OCI-LY1 (cell line): ENCODE data around the gene UBE2S.
A peak's percentile ranks its signal among the peaks of the same experiment; 100 is the strongest.
"Not testable (repeated sequence)": the region's sequence is repeated elsewhere in the genome, so short reads cannot be mapped to it uniquely, and the experiment has no call there.

Source experiments
- H2AFZ ChIP-seq: fragments of 200-600 bp; sonication (generic), shearing (Covaris generic); 2 replicates; pipeline ENCODE4 v1.6.0; 2014; ENCODE audit warnings: antibody characterized with exemption, mild to moderate bottlenecking, low read length
- H3F3A ChIP-seq: fragments of 200-600 bp; sonication (generic), shearing (Covaris generic); 2 replicates; pipeline ENCODE4 v1.6.0; 2014; ENCODE audit warnings: mild to moderate bottlenecking, antibody characterized with exemption, low read length, moderate library complexity; ENCODE audit not compliant: insufficient read depth
- H3K27ac ChIP-seq: fragments of 200-600 bp; sonication (generic); 2 replicates; pipeline ENCODE4 v1.5.1; 2014; ENCODE audit warnings: low read length, mixed run types, mild to moderate bottlenecking, low read depth; ENCODE audit not compliant: poor library complexity, severe bottlenecking
- H3K27me3 ChIP-seq: fragments of 200-600 bp; sonication (generic); 2 replicates; pipeline ENCODE4 v1.6.0; 2014; ENCODE audit warnings: antibody characterized with exemption, mild to moderate bottlenecking, low read length, moderate library complexity; ENCODE audit not compliant: insufficient read depth
- H3K36me3 ChIP-seq: fragments of 200-600 bp; sonication (generic); 2 replicates; pipeline ENCODE4 v1.6.1; 2014; ENCODE audit warnings: mild to moderate bottlenecking, antibody characterized with exemption, low read length, moderate library complexity, mixed read lengths; ENCODE audit not compliant: insufficient read depth
- H3K4me1 ChIP-seq: fragments of 200-600 bp; sonication (generic); 2 replicates; pipeline ENCODE4 v1.5.1; 2014; ENCODE audit warnings: mild to moderate bottlenecking, low read length, moderate library complexity; ENCODE audit not compliant: insufficient read depth, severe bottlenecking
- H3K4me2 ChIP-seq: fragments of 200-600 bp; sonication (generic), shearing (Covaris generic); 2 replicates; pipeline ENCODE4 v1.6.1; 2014; ENCODE audit warnings: low read length
- H3K4me3 ChIP-seq: fragments of 200-600 bp; sonication (generic); 2 replicates; pipeline ENCODE4 v1.5.1; 2014; ENCODE audit warnings: low read length, low read depth, mild to moderate bottlenecking, mixed read lengths; ENCODE audit not compliant: poor library complexity, severe bottlenecking
- H3K79me2 ChIP-seq: fragments of 200-600 bp; shearing (Covaris generic); 2 replicates; pipeline ENCODE4 v1.6.1; 2016; ENCODE audit warnings: mixed run types, low read length, mixed read lengths; ENCODE audit not compliant: insufficient read depth
- H3K9ac ChIP-seq: fragments of 200-600 bp; sonication (generic), shearing (Covaris generic); 2 replicates; pipeline ENCODE4 v1.6.1; 2014; ENCODE audit warnings: mild to moderate bottlenecking, low read length, mixed read lengths
- H3K9me2 ChIP-seq: fragments of 200-600 bp; sonication (generic), shearing (Covaris generic); 2 replicates; pipeline ENCODE4 v1.6.1; 2014; ENCODE audit warnings: low read depth, mild to moderate bottlenecking, low read length, mixed read lengths
- H3K9me3 ChIP-seq: fragments of 200-600 bp; shearing (Covaris generic); 2 replicates; pipeline ENCODE4 v1.6.1; 2014; ENCODE audit warnings: low read length, mixed read lengths
- H4K20me1 ChIP-seq: fragments of 200-600 bp; sonication (generic), shearing (Covaris generic); 2 replicates; pipeline ENCODE4 v1.6.0; 2016; ENCODE audit warnings: mild to moderate bottlenecking, low read length; ENCODE audit not compliant: insufficient read depth
- CTCF ChIP-seq: fragments of 200-600 bp; sonication (generic), shearing (Covaris generic); IDR thresholded peaks from 2 replicates; pipeline ENCODE4 v1.5.1; 2017; ENCODE audit warnings: mild to moderate bottlenecking, antibody characterized with exemption, low read length, moderate library complexity, mixed read lengths
- EZH2 ChIP-seq: fragments of 200-600 bp; sonication (generic), shearing (Covaris generic); IDR thresholded peaks from 2 replicates; pipeline ENCODE4 v1.8.0; 2017; ENCODE audit warnings: borderline replicate concordance, mixed run types, mild to moderate bottlenecking, antibody characterized with exemption, low read length, moderate library complexity, mixed read lengths

The UBE2S gene

GRCh38 chr19:55451163-55451964, 43.8 kb upstream of the UBE2S start:
- H3K27ac ChIP-seq: no peak overlapping the region
- no peaks in the 10 kb centered on the region for H4K20me1 ChIP-seq
- no peaks in the 10 kb centered on the region for H3K9me3 ChIP-seq
- TF ChIP-seq CTCF (no peak), EZH2 (no peak)
- H3K27me3 ChIP-seq: no peaks in the 10 kb centered on the region; the same call in 1 of the 2 replicates
- H3K9me2 ChIP-seq: no peaks in the 10 kb centered on the region
- peaks cover 10% of the 10 kb centered on the region for H3K36me3 ChIP-seq
- no peak overlapping the region for H3K9ac ChIP-seq
- no peak overlapping the region for H2AFZ ChIP-seq
- peak overlapping the region; percentile 57 for H3K4me3 ChIP-seq
- peak overlapping the region; percentile 68 for H3K4me2 ChIP-seq
- H3F3A ChIP-seq: no peaks in the 10 kb centered on the region
- H3K79me2 ChIP-seq: no peaks in the 10 kb centered on the region
- H3K4me1 ChIP-seq: peaks cover 14% of the 10 kb centered on the region

GRCh38 chr19:55449469-55449868, 41.9 kb upstream of the UBE2S start:
- Histone ChIP-seq H3K4me2 (no peak overlapping the region), H2AFZ (no peak overlapping the region), H3K4me3 (no peak overlapping the region), H4K20me1 (no peaks in the 10 kb centered on the region), H3K79me2 (no peaks in the 10 kb centered on the region), H3K9me3 (no peaks in the 10 kb centered on the region), H3K36me3 (peaks cover 6% of the 10 kb centered on the region), H3K9me2 (no peaks in the 10 kb centered on the region), H3F3A (no peaks in the 10 kb centered on the region), H3K4me1 (peaks cover 14% of the 10 kb centered on the region), H3K9ac (no peak overlapping the region), H3K27me3 (no peaks in the 10 kb centered on the region; the same call in 1 of the 2 replicates), H3K27ac (no peak overlapping the region)
- no peak for TF ChIP-seq EZH2

GRCh38 chr19:55448175-55448490, 40.5 kb upstream of the UBE2S start:
- H4K20me1 ChIP-seq, H3K79me2 ChIP-seq, H2AFZ ChIP-seq, H3K9me2 ChIP-seq, H3K4me3 ChIP-seq, H3K4me2 ChIP-seq, H3K36me3 ChIP-seq, H3K9ac ChIP-seq, H3K27me3 ChIP-seq, H3F3A ChIP-seq, H3K27ac ChIP-seq, H3K9me3 ChIP-seq: not testable (repeated sequence)
- H3K4me1 ChIP-seq: peaks cover 14% of the 10 kb centered on the region

DNA sequence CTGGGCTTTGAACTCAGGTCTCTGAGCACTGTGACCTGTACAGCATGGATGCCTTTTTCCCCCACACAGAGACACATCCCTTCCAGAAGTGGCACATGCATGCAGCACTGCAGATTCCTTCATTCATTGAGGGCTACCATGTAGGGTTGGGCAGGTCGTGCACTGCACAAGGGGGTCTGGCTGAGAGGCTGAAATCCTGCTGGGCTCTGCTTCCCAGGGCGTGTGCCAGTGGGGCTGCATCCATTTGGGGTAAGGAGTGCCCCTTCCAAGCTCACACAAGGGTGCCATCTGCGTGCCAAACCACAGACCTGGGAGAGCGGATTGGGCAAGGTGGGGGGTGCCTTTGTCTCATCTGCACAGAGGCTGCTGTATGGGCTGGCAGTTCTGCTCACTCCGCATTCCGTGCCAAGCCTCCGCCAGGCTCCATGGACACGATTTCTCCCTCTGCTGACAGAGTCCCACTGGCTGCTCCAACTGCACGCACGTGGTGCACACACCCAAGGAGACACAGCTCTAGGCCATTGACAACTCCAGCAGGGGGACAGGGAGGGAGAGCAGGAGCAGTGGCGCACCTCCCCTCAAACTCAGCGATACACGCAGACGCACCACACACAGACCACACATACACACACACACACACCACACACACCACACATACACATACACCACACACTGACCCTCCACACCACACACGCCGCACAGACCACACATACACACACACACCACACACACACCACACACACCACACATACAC, 40.0 kb upstream of the UBE2S start:
- no peaks in the 10 kb centered on the region for H3K9me3 ChIP-seq
- H3K9me2 ChIP-seq: no peaks in the 10 kb centered on the region
- peaks cover 13% of the 10 kb centered on the region for H3K4me1 ChIP-seq
- H3K9ac ChIP-seq: no peak overlapping the region
- H3K4me3 ChIP-seq: no peak overlapping the region
- no peaks in the 10 kb centered on the region for H3K36me3 ChIP-seq
- H3K27ac ChIP-seq: no peak overlapping the region
- H3K27me3 ChIP-seq: no peaks in the 10 kb centered on the region; the same call in 1 of the 2 replicates
- H2AFZ ChIP-seq: no peak overlapping the region
- H3K4me2 ChIP-seq: no peak overlapping the region
- H3F3A ChIP-seq: no peaks in the 10 kb centered on the region
- no peaks in the 10 kb centered on the region for H4K20me1 ChIP-seq
- TF ChIP-seq EZH2 (no peak), CTCF (no peak)
- H3K79me2 ChIP-seq: no peaks in the 10 kb centered on the region
